ENCODE data around the gene ADAMTS7. TPM values are rescaled to one million over a fixed set of nuclear protein-coding genes. Genes with fewer than 3 reads are reported as not detected.
"Not testable (repeated sequence)": the region's sequence is repeated elsewhere in the genome, so short reads cannot be mapped to it uniquely, and the experiment has no call there.

The ADAMTS7 gene
- polyA plus RNA-seq, 3 donors: 25.2 to 38.8 (median 34.1) TPM

DNA sequence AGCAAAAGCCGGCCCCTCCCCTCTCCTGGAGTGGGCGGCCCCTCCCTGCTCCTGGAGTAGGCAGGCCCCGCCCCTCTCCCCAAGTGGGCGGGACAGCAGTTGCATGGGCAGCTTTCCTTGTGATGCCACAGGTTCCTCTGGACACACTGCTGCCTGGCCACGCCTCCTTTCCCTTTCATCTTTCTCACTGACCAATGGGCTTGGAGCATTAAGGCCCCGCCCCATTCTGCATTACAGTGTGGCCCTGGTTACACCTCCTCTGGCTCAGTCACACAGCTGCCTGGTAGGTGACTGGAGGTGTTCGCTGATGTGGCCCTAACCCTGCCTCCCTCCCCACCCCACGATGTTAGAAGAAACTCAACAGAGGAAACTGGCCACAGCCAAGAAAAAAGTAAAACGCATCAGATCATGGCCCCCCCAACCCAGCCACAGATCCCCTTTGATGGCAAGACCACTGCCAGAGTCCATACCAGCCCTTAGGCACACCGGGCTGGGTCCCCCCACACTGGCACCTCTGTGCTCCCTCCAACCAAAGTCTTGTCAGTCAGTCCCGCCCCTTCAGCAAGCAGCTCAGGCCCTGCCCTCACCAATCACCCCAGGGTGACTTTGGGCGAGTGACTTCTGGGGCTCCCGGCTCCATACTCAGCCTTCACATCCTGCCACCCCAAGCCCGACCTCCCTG is 84.3 kb downstream of the ADAMTS7 start:
- no peak for DNase-seq

DNA sequence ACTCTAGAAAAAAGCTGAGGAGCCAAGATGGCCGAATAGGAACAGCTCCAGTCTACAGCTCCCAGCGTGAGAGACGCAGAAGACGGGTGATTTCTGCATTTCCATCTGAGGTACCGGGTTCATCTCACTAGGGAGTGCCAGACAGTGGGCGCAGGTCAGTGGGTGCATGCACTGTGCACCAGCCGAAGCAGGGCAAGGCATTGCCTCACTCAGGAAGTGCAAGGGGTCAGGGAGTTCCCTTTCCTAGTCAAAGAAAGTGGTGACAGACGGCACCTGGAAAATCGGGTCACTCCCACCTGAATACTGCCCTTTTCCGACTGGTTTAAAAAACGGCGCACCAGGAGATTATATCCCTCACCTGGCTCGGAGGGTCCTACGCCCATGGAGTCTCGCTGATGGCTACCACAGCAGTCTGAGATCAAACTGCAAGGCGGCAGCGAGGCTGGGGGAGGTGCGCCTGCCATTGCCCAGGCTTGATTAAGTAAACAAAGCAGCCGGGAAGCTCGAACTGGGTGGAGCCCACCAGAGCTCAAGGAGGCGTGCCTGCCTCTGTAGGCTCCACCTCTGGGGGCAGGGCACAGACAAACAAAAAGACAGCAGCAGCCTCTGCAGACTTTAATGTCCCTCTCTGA is 91.3 kb downstream of the ADAMTS7 start:
- not testable (repeated sequence) for DNase-seq

DNA sequence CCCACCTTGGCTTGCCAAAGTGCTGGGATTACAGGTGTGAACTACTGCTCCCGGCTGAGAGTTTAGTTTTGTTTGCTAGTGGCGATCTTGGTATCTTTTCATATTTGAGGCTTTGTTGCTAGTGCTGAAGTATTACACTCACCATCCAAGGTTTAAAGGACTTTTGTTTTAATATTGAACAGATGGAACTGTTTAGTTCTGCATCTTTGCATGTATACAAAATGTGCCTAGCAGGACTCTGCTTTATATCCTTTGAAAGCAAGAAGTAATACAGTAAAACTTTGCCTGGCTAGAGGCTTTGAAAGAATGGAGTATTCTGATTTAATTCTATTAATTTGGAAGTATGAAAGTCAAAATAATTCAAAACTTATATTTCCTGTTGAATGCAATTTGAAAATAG is 92.4 kb downstream of the ADAMTS7 start:
- DNase-seq: no peak

DNA sequence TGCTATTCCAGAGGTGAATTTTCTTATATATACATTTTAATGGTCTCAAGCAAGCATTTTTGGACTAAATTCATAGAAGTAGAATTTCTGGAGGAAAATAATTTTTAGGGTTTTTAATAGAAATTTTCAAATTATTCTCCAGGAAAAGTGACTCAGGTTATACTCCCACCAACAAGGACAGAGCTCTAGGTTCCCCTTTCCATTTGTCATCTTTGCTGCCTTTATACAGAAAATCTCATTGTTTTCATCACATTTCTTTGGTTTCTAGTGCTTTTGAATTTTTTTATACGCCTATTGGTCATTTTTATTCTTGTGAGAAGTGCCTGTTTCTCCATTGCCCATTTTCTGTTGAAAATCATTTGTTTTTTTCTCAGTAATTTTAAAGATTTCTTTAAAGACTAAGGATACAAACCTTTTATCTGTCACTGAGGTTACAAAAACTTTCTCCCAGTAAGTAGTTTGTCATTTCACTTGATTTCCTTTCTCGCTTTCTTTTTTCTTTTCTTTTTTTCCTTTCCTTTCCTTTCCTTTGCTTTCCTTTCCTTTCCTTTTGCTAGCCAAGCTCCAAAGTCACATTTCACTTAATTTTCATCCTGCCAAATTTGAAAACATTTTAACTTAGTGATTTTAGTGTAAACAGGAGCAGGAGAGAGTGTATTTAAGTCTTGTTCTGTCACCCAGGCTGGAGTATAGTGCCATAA is 93.2 kb downstream of the ADAMTS7 start:
- DNase-seq: no peak

DNA sequence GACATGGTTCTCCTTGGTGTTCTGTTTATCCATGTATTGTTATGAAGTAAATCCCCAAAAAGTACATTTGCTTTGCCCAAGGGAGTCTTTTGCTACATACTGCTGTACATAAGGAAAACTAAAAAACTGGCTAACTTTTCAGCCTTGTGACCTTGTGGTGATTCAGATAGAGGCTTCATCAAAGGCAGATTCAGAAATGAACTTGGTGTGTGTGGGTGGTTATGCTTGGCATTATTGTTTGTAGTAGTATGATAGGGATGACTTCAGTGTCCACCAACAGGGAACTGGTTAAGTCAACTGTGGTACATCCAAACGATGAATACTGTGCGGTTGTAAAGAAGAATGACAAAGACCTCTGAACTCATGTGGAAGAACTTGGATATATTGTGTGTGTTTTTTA is 94.6 kb downstream of the ADAMTS7 start:
- no peak for DNase-seq

DNA sequence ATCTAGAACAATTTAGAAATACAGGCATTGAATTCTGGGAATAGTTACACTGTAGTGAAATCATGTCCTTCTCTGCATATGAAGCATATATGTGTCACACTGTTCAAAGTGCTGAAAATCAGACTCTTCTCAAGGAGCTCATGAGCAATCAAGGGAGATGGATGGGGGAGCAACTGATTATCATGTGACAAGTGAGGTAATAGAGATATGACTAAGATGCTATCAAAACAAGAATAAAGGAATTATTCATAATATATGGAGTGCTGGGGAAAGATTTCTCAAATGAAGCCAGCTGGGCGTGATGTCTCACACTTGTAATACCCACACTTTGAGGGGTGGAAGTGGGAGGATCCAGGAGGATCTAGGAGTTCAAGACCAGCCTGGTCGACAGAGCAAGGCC is 95.3 kb downstream of the ADAMTS7 start:
- no peak for DNase-seq

DNA sequence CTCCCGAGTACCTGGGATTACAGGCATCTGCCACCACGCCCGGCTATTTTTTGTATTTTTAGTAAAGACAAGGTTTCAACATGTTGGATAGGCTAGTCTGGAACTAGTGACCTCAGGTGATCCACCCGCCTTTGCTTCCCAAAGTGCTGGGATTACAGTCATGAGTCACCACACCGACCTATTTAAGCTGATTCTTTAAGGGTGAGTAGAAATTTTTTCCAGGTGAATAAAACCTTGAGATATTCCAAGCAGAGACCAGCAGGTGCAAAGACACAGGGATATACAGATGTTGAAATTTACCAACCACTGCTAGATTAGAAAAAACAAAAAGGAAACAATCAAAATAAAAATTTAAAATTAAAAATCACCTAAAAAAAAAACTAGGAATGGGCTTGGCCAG is 95.8 kb downstream of the ADAMTS7 start:
- no peak for DNase-seq

DNA sequence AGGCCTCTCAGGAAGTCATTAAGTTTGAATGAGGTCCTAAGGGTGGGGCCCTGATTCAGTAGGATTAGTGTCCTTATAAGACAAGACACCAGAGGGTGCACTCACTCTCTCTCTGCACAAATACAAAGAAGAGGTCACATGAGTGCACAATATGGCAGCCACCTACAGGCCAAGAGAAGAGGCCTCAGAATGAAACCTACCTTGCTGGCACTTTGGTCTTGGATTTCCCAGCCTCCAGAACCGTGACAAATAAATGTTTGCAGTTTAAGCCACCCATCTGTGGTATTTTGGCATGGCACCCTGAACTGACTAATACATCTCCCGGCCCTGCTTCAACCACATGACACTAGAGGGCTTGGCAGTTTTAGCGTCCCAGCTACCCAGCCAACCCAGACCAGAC is 96.4 kb downstream of the ADAMTS7 start:
- no peak for DNase-seq

DNA sequence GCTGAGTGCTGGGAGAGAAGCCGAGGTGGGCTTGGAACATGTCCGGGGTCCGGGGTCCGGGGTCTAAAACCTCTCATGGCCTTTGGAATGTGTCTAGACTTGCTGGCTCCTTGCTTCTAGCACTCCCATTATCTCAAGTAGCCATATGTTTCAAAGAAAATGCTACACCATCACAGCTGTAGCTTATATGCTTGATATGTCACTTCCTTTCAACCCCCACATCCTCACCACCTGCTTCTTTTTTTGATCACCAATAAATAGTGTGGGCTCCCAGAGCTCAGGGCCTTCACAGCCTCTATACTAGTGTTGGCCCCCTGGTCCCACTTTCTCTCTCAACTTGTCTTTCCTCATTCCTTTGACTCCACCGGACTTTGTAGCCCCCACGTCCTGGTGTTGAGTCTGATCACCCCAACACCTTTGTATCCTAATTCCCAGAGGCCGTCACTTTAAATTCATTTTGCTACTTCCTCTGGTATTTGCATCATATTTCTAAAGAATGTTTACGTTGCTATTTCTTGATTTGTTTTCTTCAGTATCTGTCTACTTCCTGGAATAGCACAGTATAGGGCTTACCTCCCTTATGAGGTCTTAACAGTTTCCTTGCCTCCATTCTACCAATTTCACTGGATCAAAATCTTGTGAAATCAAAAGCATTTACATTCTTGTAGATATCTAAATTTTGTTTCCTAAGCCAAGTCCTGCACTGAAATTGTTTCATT is 98.3 kb downstream of the ADAMTS7 start:
- DNase-seq: no peak

DNA sequence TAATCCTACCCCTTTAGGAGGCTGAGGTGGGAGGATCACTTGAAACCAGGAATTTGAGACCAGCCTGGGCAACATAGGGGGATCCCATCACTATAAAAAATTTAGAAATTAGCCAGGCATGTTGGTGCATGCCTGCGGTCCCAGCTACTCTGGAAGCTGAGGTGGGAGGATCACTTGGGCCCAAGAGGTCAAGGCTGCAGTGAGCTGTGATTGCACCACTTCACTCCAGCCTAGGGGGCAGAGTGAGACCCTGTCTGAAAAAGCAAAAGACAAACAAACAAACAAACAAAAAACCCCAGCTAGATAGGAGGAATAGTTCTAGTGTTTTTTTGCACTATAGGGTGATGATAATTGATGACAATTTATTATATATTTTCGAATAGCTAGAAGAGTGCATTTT is 99.6 kb downstream of the ADAMTS7 start:
- no peak for DNase-seq

DNA sequence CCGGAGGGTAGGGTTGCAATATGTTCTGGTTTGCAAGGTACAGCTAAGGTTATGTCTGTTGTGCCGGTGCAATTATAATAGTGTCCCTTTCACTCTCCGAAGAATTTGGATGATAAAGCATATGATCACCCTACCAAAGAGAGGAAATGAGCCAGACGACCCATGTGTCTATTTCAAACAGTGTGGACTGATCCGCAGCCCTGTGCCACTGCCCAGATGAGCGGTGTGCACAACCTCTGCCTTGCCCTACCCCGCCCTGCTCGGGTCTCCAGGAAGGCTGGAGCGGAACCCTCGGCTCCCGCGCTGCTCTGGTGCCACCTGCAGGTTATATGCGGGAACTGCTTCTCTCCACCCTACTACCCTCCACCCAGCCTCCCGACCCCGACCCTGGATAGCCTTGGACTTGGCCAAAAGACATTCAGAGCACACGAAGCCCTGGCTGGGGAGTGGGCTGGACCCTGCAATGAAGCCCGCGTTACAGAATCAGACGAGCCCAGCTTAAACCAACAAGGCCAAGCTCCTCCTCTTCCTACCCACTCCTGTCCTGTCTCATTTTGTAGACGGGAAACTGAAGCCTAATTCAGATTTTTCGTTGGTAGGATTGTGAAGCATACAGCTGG is 101.9 kb downstream of the ADAMTS7 start:
- peak; percentile 35 for DNase-seq

Other genes with a start within 250 kb of the ADAMTS7 start
- gene CHRNA5, start 245.9 kb downstream of the ADAMTS7 start, polyA plus RNA-seq (ENCODE audit: insufficient read length in 3 of 3): 1 to 10 TPM; 5.5 to 7.8 (median 6.0) TPM
- 1 to 10 TPM; 1.2 to 1.3 (median 1.3) TPM for gene CHRNA3, start 190.5 kb downstream of the ADAMTS7 start, polyA plus RNA-seq (ENCODE audit: insufficient read length in 3 of 3)
- gene CHRNB4, start 170.3 kb downstream of the ADAMTS7 start, polyA plus RNA-seq (ENCODE audit: insufficient read length in 3 of 3): 1 to 10 TPM; 2.8 to 3.4 (median 3.0) TPM
- 100 to 1,000 TPM; 680 to 768 (median 766) TPM for gene MORF4L1, start 61.4 kb upstream of the ADAMTS7 start, polyA plus RNA-seq (ENCODE audit: insufficient read length in 3 of 3)
- 100 to 1,000 TPM; 147 to 221 (median 195) TPM for gene CTSH, start 133.6 kb upstream of the ADAMTS7 start, polyA plus RNA-seq (ENCODE audit: insufficient read length in 3 of 3)

Measured in renal pelvis (tissue), 4 donors.